ENCODE measurements around the gene GATM. TPM values are rescaled to one million over a fixed set of nuclear protein-coding genes. Genes with fewer than 3 reads are reported as not detected.

The GATM gene
- total RNA-seq, 1 donor: 0.72 TPM

- H3K4me1 ChIP-seq (ENCODE audit: insufficient read depth, low read length): no peaks in the 10 kb centered on the region
- H3K36me3 ChIP-seq (ENCODE audit: insufficient read depth, low read length): no peaks in the 10 kb centered on the region
- no peak overlapping the region for H3K4me2 ChIP-seq (ENCODE audit: insufficient read depth, low read length)
- no peak for TF ChIP-seq CTCF (IDR thresholded peaks at IDR 0.05; ENCODE audit: extremely low read depth, low read depth, low read length)
- no peak overlapping the region for H2AFZ ChIP-seq (ENCODE audit: low read length)
- no peaks in the 10 kb centered on the region for H3K9me3 ChIP-seq (ENCODE audit: low read depth, low read length)
- H3K4me3 ChIP-seq (ENCODE audit: insufficient read depth, low read length): no peak overlapping the region
- peaks cover 8% of the 10 kb centered on the region for H3K27me3 ChIP-seq (ENCODE audit: insufficient read depth, low read length)
- H3K27ac ChIP-seq (ENCODE audit: low read depth, low read length): no peak overlapping the region
- H3K79me2 ChIP-seq (ENCODE audit: insufficient read depth, low read length): no peaks in the 10 kb centered on the region
- DNase-seq (ENCODE audit: insufficient read length, low spot score, missing footprints): no peak
- no peaks in the 10 kb centered on the region for H4K20me1 ChIP-seq (ENCODE audit: insufficient read depth, low read length)
These were observed 51.6 kb downstream of the GATM start for GRCh38 chr15:45326741-45327140.

- no peaks in the 10 kb centered on the region for H3K79me2 ChIP-seq (ENCODE audit: insufficient read depth, low read length)
- H2AFZ ChIP-seq (ENCODE audit: low read length): no peak overlapping the region
- no peaks in the 10 kb centered on the region for H4K20me1 ChIP-seq (ENCODE audit: insufficient read depth, low read length)
- no peaks in the 10 kb centered on the region for H3K9me3 ChIP-seq (ENCODE audit: low read depth, low read length)
- no peak for DNase-seq (ENCODE audit: insufficient read length, low spot score, missing footprints)
- no peak overlapping the region for H3K4me3 ChIP-seq (ENCODE audit: insufficient read depth, low read length)
- no peak overlapping the region for H3K4me2 ChIP-seq (ENCODE audit: insufficient read depth, low read length)
- H3K27ac ChIP-seq (ENCODE audit: low read depth, low read length): no peak overlapping the region
- no peak for TF ChIP-seq CTCF (IDR thresholded peaks at IDR 0.05; ENCODE audit: extremely low read depth, low read depth, low read length)
- no peaks in the 10 kb centered on the region for H3K36me3 ChIP-seq (ENCODE audit: insufficient read depth, low read length)
- no peaks in the 10 kb centered on the region for H3K4me1 ChIP-seq (ENCODE audit: insufficient read depth, low read length)
- H3K27me3 ChIP-seq (ENCODE audit: insufficient read depth, low read length): peaks cover 8% of the 10 kb centered on the region
These were observed 52.1 kb downstream of the GATM start for GRCh38 chr15:45326280-45326679.

- Histone ChIP-seq H3K4me1 (ENCODE audit: insufficient read depth, low read length) (no peaks in the 10 kb centered on the region), H3K4me3 (ENCODE audit: insufficient read depth, low read length) (no peak overlapping the region), H3K79me2 (ENCODE audit: insufficient read depth, low read length) (no peaks in the 10 kb centered on the region), H3K9me3 (ENCODE audit: low read depth, low read length) (no peaks in the 10 kb centered on the region), H3K4me2 (ENCODE audit: insufficient read depth, low read length) (no peak overlapping the region), H3K27ac (ENCODE audit: low read depth, low read length) (no peak overlapping the region), H2AFZ (ENCODE audit: low read length) (no peak overlapping the region), H4K20me1 (ENCODE audit: insufficient read depth, low read length) (no peaks in the 10 kb centered on the region), H3K36me3 (ENCODE audit: insufficient read depth, low read length) (no peaks in the 10 kb centered on the region), H3K27me3 (ENCODE audit: insufficient read depth, low read length) (peaks cover 9% of the 10 kb centered on the region)
- TF ChIP-seq CTCF (IDR thresholded peaks at IDR 0.05; ENCODE audit: extremely low read depth, low read depth, low read length): no peak
- DNase-seq (ENCODE audit: insufficient read length, low spot score, missing footprints): no peak
These were observed 57.7 kb downstream of the GATM start for GRCh38 chr15:45320581-45321205.

GRCh38 chr15:45319472-45320214 is 58.7 kb downstream of the GATM start:
- Histone ChIP-seq H3K27ac (ENCODE audit: low read depth, low read length) (no peak overlapping the region), H3K9me3 (ENCODE audit: low read depth, low read length) (no peaks in the 10 kb centered on the region), H3K27me3 (ENCODE audit: insufficient read depth, low read length) (peaks cover 5% of the 10 kb centered on the region), H3K4me2 (ENCODE audit: insufficient read depth, low read length) (no peak overlapping the region), H2AFZ (ENCODE audit: low read length) (no peak overlapping the region), H3K4me3 (ENCODE audit: insufficient read depth, low read length) (no peak overlapping the region), H4K20me1 (ENCODE audit: insufficient read depth, low read length) (no peaks in the 10 kb centered on the region), H3K79me2 (ENCODE audit: insufficient read depth, low read length) (no peaks in the 10 kb centered on the region), H3K36me3 (ENCODE audit: insufficient read depth, low read length) (no peaks in the 10 kb centered on the region), H3K4me1 (ENCODE audit: insufficient read depth, low read length) (no peaks in the 10 kb centered on the region)
- TF ChIP-seq CTCF (IDR thresholded peaks at IDR 0.05; ENCODE audit: extremely low read depth, low read depth, low read length): no peak
- DNase-seq (ENCODE audit: insufficient read length, low spot score, missing footprints): no peak
